ENCODE data around the gene SLC17A7. TPM values are rescaled to one million over a fixed set of nuclear protein-coding genes. Genes with fewer than 3 reads are reported as not detected.

Gene SLC17A7
- total and polyA plus RNA-seq, 9 of the 15 experiments (the other 6 are each of a cell fraction or from before 2014, with no cell fraction given) = 1.1 to 15.7 (median 2.4) TPM

- 0 out of 2 replicates have a peak, but pooled peaks have one; percentile 3 for TF ChIP-seq ZFX (CRISPR knock-in tag; IDR thresholded peaks at IDR 0.05)
- TF ChIP-seq KDM2B (CRISPR knock-in tag; IDR thresholded peaks at IDR 0.05) = 0 out of 2 replicates have a peak, but pooled peaks have one; percentile 34
- no peak for TF ChIP-seq SREBF2 (CRISPR knock-in tag; IDR thresholded peaks at IDR 0.05)
- 0 out of 2 replicates have a peak, but pooled peaks have one; percentile 62 for TF ChIP-seq PML (IDR thresholded peaks at IDR 0.05; ENCODE audit: low read length)
- 0 out of 2 replicates have a peak, but pooled peaks have one; percentile 15 for TF ChIP-seq MAFG (tag; conservative IDR thresholded peaks at IDR 0.05)
- peak; percentile 100; the same call in 1 of the 2 replicates for TF ChIP-seq ADNP (tag; IDR thresholded peaks at IDR 0.05)
- TF ChIP-seq ILF3 (IDR thresholded peaks at IDR 0.05; ENCODE audit: borderline replicate concordance) = no peak
- peak; percentile 20 for TF ChIP-seq POU5F1 (IDR thresholded peaks at IDR 0.05; ENCODE audit: borderline replicate concordance, low read depth, low read length, partially characterized antibody)
- TF ChIP-seq ZFP1 (CRISPR knock-in tag; IDR thresholded peaks at IDR 0.05) = no peak
- TF ChIP-seq BCOR (IDR thresholded peaks at IDR 0.05) = peak; percentile 71; the same call in 1 of the 2 replicates
- TF ChIP-seq SMARCA4 (IDR thresholded peaks at IDR 0.05) = 0 out of 2 replicates have a peak, but pooled peaks have one; percentile 13
- TF ChIP-seq, protein P1, sequence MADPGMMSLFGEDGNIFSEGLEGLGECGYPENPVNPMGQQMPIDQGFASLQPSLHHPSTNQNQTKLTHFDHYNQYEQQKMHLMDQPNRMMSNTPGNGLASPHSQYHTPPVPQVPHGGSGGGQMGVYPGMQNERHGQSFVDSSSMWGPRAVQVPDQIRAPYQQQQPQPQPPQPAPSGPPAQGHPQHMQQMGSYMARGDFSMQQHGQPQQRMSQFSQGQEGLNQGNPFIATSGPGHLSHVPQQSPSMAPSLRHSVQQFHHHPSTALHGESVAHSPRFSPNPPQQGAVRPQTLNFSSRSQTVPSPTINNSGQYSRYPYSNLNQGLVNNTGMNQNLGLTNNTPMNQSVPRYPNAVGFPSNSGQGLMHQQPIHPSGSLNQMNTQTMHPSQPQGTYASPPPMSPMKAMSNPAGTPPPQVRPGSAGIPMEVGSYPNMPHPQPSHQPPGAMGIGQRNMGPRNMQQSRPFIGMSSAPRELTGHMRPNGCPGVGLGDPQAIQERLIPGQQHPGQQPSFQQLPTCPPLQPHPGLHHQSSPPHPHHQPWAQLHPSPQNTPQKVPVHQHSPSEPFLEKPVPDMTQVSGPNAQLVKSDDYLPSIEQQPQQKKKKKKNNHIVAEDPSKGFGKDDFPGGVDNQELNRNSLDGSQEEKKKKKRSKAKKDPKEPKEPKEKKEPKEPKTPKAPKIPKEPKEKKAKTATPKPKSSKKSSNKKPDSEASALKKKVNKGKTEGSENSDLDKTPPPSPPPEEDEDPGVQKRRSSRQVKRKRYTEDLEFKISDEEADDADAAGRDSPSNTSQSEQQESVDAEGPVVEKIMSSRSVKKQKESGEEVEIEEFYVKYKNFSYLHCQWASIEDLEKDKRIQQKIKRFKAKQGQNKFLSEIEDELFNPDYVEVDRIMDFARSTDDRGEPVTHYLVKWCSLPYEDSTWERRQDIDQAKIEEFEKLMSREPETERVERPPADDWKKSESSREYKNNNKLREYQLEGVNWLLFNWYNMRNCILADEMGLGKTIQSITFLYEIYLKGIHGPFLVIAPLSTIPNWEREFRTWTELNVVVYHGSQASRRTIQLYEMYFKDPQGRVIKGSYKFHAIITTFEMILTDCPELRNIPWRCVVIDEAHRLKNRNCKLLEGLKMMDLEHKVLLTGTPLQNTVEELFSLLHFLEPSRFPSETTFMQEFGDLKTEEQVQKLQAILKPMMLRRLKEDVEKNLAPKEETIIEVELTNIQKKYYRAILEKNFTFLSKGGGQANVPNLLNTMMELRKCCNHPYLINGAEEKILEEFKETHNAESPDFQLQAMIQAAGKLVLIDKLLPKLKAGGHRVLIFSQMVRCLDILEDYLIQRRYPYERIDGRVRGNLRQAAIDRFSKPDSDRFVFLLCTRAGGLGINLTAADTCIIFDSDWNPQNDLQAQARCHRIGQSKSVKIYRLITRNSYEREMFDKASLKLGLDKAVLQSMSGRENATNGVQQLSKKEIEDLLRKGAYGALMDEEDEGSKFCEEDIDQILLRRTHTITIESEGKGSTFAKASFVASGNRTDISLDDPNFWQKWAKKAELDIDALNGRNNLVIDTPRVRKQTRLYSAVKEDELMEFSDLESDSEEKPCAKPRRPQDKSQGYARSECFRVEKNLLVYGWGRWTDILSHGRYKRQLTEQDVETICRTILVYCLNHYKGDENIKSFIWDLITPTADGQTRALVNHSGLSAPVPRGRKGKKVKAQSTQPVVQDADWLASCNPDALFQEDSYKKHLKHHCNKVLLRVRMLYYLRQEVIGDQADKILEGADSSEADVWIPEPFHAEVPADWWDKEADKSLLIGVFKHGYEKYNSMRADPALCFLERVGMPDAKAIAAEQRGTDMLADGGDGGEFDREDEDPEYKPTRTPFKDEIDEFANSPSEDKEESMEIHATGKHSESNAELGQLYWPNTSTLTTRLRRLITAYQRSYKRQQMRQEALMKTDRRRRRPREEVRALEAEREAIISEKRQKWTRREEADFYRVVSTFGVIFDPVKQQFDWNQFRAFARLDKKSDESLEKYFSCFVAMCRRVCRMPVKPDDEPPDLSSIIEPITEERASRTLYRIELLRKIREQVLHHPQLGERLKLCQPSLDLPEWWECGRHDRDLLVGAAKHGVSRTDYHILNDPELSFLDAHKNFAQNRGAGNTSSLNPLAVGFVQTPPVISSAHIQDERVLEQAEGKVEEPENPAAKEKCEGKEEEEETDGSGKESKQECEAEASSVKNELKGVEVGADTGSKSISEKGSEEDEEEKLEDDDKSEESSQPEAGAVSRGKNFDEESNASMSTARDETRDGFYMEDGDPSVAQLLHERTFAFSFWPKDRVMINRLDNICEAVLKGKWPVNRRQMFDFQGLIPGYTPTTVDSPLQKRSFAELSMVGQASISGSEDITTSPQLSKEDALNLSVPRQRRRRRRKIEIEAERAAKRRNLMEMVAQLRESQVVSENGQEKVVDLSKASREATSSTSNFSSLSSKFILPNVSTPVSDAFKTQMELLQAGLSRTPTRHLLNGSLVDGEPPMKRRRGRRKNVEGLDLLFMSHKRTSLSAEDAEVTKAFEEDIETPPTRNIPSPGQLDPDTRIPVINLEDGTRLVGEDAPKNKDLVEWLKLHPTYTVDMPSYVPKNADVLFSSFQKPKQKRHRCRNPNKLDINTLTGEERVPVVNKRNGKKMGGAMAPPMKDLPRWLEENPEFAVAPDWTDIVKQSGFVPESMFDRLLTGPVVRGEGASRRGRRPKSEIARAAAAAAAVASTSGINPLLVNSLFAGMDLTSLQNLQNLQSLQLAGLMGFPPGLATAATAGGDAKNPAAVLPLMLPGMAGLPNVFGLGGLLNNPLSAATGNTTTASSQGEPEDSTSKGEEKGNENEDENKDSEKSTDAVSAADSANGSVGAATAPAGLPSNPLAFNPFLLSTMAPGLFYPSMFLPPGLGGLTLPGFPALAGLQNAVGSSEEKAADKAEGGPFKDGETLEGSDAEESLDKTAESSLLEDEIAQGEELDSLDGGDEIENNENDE (IDR thresholded peaks at IDR 0.05; ENCODE audit: low read depth, low read length) = no peak
- peak; percentile 50; the same call in 1 of the 2 replicates for TF ChIP-seq LCOR (CRISPR knock-in tag; IDR thresholded peaks at IDR 0.05)
- peak; percentile 96 for TF ChIP-seq GABPB1 (CRISPR knock-in tag; IDR thresholded peaks at IDR 0.05)
- TF ChIP-seq, protein P2, sequence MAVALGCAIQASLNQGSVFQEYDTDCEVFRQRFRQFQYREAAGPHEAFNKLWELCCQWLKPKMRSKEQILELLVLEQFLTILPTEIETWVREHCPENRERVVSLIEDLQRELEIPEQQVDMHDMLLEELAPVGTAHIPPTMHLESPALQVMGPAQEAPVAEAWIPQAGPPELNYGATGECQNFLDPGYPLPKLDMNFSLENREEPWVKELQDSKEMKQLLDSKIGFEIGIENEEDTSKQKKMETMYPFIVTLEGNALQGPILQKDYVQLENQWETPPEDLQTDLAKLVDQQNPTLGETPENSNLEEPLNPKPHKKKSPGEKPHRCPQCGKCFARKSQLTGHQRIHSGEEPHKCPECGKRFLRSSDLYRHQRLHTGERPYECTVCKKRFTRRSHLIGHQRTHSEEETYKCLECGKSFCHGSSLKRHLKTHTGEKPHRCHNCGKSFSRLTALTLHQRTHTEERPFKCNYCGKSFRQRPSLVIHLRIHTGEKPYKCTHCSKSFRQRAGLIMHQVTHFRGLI (CRISPR knock-in tag; IDR thresholded peaks at IDR 0.05) = no peak
- TF ChIP-seq SUPT5H (IDR thresholded peaks at IDR 0.05) = peak; percentile 89
Measured at GRCh38 chr19:49451430-49452181, 10.3 kb upstream of the SLC17A7 start, which contains the start of gene PIH1D1 (continued).
